CD14-positive monocyte (primary cell): ENCODE results near the gene PTPRU. TPM values are rescaled to one million over a fixed set of nuclear protein-coding genes. Genes with fewer than 3 reads are reported as not detected.

ENCODE experiments used
- DNase-seq, 3 donors: peaks; one replicate each; pipeline ENCODE4 v3.0.0-alpha.2; 2011 to 2022
- H2AFZ ChIP-seq: 2 replicates; pipeline ENCODE4 v1.6.0; 2012; ENCODE audit warnings: mild to moderate bottlenecking, low read depth, low read length, inconsistent platforms; ENCODE audit not compliant: insufficient read depth, poor library complexity, severe bottlenecking
- H3K27ac ChIP-seq, 2 donors: 1 replicate in 1 of 2; 2 replicates in 1 of 2; pipeline ENCODE4 v1.5.1; 2012 to 2013; ENCODE audit warnings: low read length in 2 of 2, control low read depth in 1 of 2, inconsistent platforms in 1 of 2, low read depth in 1 of 2, mild to moderate bottlenecking in 1 of 2
- H3K27me3 ChIP-seq, 2 donors: one replicate each; pipeline versions ENCODE4 v1.6.0 to v1.6.1; 2011 to 2013; ENCODE audit warnings: low read length in 2 of 2; ENCODE audit not compliant: control insufficient read depth in 2 of 2, insufficient read depth in 2 of 2
- H3K36me3 ChIP-seq, 2 donors: replicated peaks in 1 of 2; 1 replicate in 1 of 2; 2 replicates in 1 of 2; pipeline versions ENCODE4 v1.5.1 to v1.6.1; 2012 to 2013; ENCODE audit warnings: low read length in 2 of 2, control low read depth in 1 of 2, inconsistent platforms in 1 of 2, mild to moderate bottlenecking in 1 of 2; ENCODE audit not compliant: insufficient read depth in 2 of 2, control insufficient read depth in 1 of 2
- H3K4me1 ChIP-seq, 2 donors: 1 replicate in 1 of 2; 2 replicates in 1 of 2; pipeline versions ENCODE4 v1.5.1 to v1.6.1; 2012 to 2013; ENCODE audit warnings: low read length in 2 of 2, control low read depth in 1 of 2, inconsistent platforms in 1 of 2, mild to moderate bottlenecking in 1 of 2, moderate library complexity in 1 of 2; ENCODE audit not compliant: insufficient read depth in 2 of 2, control insufficient read depth in 1 of 2
- H3K4me2 ChIP-seq: replicated peaks from 2 replicates; pipeline ENCODE3; 2012; ENCODE audit warnings: low read length, moderate library complexity, mild to moderate bottlenecking; ENCODE audit not compliant: poor library complexity, severe bottlenecking; ENCODE audit errors: extremely low read depth
- H3K4me3 ChIP-seq, 3 experiments: fragments of 200-600 bp in 1 of 3; sonication (generic) in 1 of 3; replicated peaks in 1 of 3; 1 replicate in 2 of 3; 2 replicates in 1 of 3; pipeline ENCODE4 v1.5.1; 2011 to 2013; ENCODE audit warnings: low read length in 3 of 3, mild to moderate bottlenecking in 3 of 3, control low read depth in 2 of 3, low read depth in 2 of 3, inconsistent platforms in 1 of 3, moderate library complexity in 1 of 3
- H3K79me2 ChIP-seq: 2 replicates; pipeline ENCODE4 v1.6.0; 2012; ENCODE audit warnings: mild to moderate bottlenecking, control low read depth, inconsistent platforms, low read length, moderate library complexity; ENCODE audit not compliant: insufficient read depth
- H3K9ac ChIP-seq: 2 replicates; pipeline ENCODE4 v1.6.0; 2017; ENCODE audit warnings: low read length, mild to moderate bottlenecking; ENCODE audit not compliant: insufficient read depth, poor library complexity, severe bottlenecking
- H3K9me3 ChIP-seq, 2 donors: replicated peaks in 1 of 2; 1 replicate in 1 of 2; 2 replicates in 1 of 2; pipeline versions ENCODE4 v1.5.1 to v1.6.1; 2012 to 2013; ENCODE audit warnings: low read length in 2 of 2, control low read depth in 1 of 2; ENCODE audit not compliant: control insufficient read depth in 1 of 2, insufficient read depth in 1 of 2
- H4K20me1 ChIP-seq: 2 replicates; pipeline ENCODE4 v1.6.0; 2012; ENCODE audit warnings: mild to moderate bottlenecking, low read length, control low read depth, moderate library complexity; ENCODE audit not compliant: insufficient read depth
- H3K27ac Mint-ChIP-seq, 7 donors: one replicate each; pipeline ENCODE4 v1.8.0; 2020; ENCODE audit warnings: mild to moderate bottlenecking in 7 of 7, mixed read lengths in 7 of 7, moderate library complexity in 6 of 7, inconsistent platforms in 2 of 7
- H3K27me3 Mint-ChIP-seq, 3 donors: one replicate each; pipeline ENCODE4 v1.8.0; 2021 to 2022; ENCODE audit warnings: low read depth in 3 of 3, mild to moderate bottlenecking in 3 of 3, mixed read lengths in 3 of 3, moderate library complexity in 3 of 3, inconsistent platforms in 1 of 3
- H3K36me3 Mint-ChIP-seq, 2 donors: one replicate each; pipeline ENCODE4 v1.8.0; 2020; ENCODE audit warnings: mixed read lengths in 2 of 2, inconsistent platforms in 1 of 2, mild to moderate bottlenecking in 1 of 2
- H3K4me1 Mint-ChIP-seq: one replicate; pipeline ENCODE4 v1.8.0; 2020; ENCODE audit warnings: mild to moderate bottlenecking, mixed read lengths
- H3K4me3 Mint-ChIP-seq, 2 donors: one replicate each; pipeline ENCODE4 v1.8.0; 2020; ENCODE audit warnings: mild to moderate bottlenecking in 2 of 2, mixed read lengths in 2 of 2, moderate library complexity in 1 of 2
- H3K9me3 Mint-ChIP-seq, 7 donors: one replicate each; pipeline ENCODE4 v1.8.0; 2020 to 2022; ENCODE audit warnings: mixed read lengths in 7 of 7, mild to moderate bottlenecking in 6 of 7, moderate library complexity in 6 of 7, inconsistent platforms in 2 of 7
- CTCF ChIP-seq: fragments of 200-600 bp; IDR thresholded peaks from one replicate; pipeline ENCODE4 v1.8.0; 2022; ENCODE audit warnings: antibody characterized with exemption, mild to moderate bottlenecking
- WGBS: methylation state at CpG from one replicate; pipeline ENCODE4 v1.1.5; 2013; ENCODE audit warnings: missing lambda C conversion rate; ENCODE audit not compliant: insufficient coverage; 5-methylcytosine and 5-hydroxymethylcytosine counted together
- intact Hi-C, 2 donors: fragments of 100-400 bp; cut with micrococcal nuclease; formaldehyde crosslinking; loops; one replicate each; pipeline versions ENCODE4 v1.15.0 to v1.15.1; 2023
- polyA plus RNA-seq, 3 donors: library from polyadenylated mRNA; depleted of rRNA in 1 of 3; unstranded in 2 of 3; stranded (reverse) in 1 of 3; fragments of 300-500 nt in 2 of 3; fragments of >200 nt in 1 of 3; fragmentation: Illumina TruSeq in 2 of 3; gene quantifications; 1 replicate in 2 of 3; 2 replicates in 1 of 3; pipeline ENCODE4 v1.2.3, GENCODE V29; 2012 to 2021

PTPRU gene
- polyA plus RNA-seq, 3 donors: 0.42 to 1.4 TPM; not detected in 1

GRCh38 chr1:29371332-29371731, 135.0 kb downstream of the PTPRU start:
- Mint-ChIP-seq H3K4me1 (no peaks in the 10 kb centered on the region), H3K36me3 (no peaks in the 10 kb centered on the region), H3K4me3 (no peak overlapping the region), H3K27me3 (peaks cover 5 to 18% (median 15%) of the 10 kb centered on the region in 3 donors), H3K27ac (no peak overlapping the region), H3K9me3 (peaks cover 2 to 10% (median 6%) of the 10 kb centered on the region in 7 donors)
- Histone ChIP-seq H3K9ac (no peak overlapping the region), H4K20me1 (no peaks in the 10 kb centered on the region), H3K36me3 (no peaks in the 10 kb centered on the region), H3K9me3 (peaks cover 0 to 4% of the 10 kb centered on the region in 2 donors), H3K27ac (no peak overlapping the region), H2AFZ (no peak overlapping the region), H3K79me2 (no peaks in the 10 kb centered on the region), H3K4me3 (no peak overlapping the region), H3K4me2 (no peak overlapping the region), H3K27me3 (no peaks in the 10 kb centered on the region), H3K4me1 (no peaks in the 10 kb centered on the region)
- TF ChIP-seq CTCF: no peak
- DNase-seq: no peak
- intact Hi-C loops: no loop called here
- whole genome bisulfite sequencing: 86% methylated on average over 4 of the region's 5 CpGs

- no peak overlapping the region for H3K27ac Mint-ChIP-seq
- no peaks in the 10 kb centered on the region for H3K4me1 Mint-ChIP-seq
- no peak for DNase-seq
- H3K36me3 Mint-ChIP-seq: no peaks in the 10 kb centered on the region
- Histone ChIP-seq H3K4me2 (no peak overlapping the region), H2AFZ (no peak overlapping the region), H3K27me3 (no peaks in the 10 kb centered on the region), H3K27ac (no peak overlapping the region), H3K36me3 (no peaks in the 10 kb centered on the region), H3K9me3 (peaks cover 1 to 4% of the 10 kb centered on the region in 2 donors), H3K4me3 (no peak overlapping the region), H4K20me1 (no peaks in the 10 kb centered on the region), H3K79me2 (no peaks in the 10 kb centered on the region), H3K4me1 (no peaks in the 10 kb centered on the region), H3K9ac (no peak overlapping the region)
- peaks cover 5 to 17% (median 17%) of the 10 kb centered on the region in 3 donors for H3K27me3 Mint-ChIP-seq
- WGBS: 80% methylated on average over 2 of the region's 4 CpGs
- intact Hi-C loops: no loop called here
- no peak for TF ChIP-seq CTCF
- no peak overlapping the region for H3K4me3 Mint-ChIP-seq
- H3K9me3 Mint-ChIP-seq: peaks cover 6 to 16% (median 9%) of the 10 kb centered on the region in 7 donors
Measured at GRCh38 chr1:29372108-29372507, 135.8 kb downstream of the PTPRU start.

Other genes with a start within 250 kb of the PTPRU start
- gene TMEM200B, start 112.6 kb upstream of the PTPRU start, polyA plus RNA-seq: not detected
- gene SRSF4, start 54.6 kb upstream of the PTPRU start, polyA plus RNA-seq: 10 to 100 TPM; 38.4 to 66.8 (median 55.5) TPM
- 1 to 10 TPM; 6.3 to 8.5 (median 7.5) TPM for gene MECR, start 5.6 kb upstream of the PTPRU start, polyA plus RNA-seq